Mesenchymal stem cell (in vitro differentiated cells and primary cell): ENCODE data around the gene MARCHF3.

ENCODE experiments used
- DNase-seq: peaks from one replicate; pipeline ENCODE4 v3.0.0-alpha.2; 2013
- H2AFZ ChIP-seq: one replicate; pipeline ENCODE4 v1.6.1; 2013; ENCODE audit warnings: low read depth, mild to moderate bottlenecking, control low read depth, inconsistent platforms, low read length, moderate library complexity
- H2AK5ac ChIP-seq: 2 replicates; pipeline ENCODE4 v1.6.1; 2013; ENCODE audit warnings: low read length, moderate library complexity, mild to moderate bottlenecking, inconsistent platforms; ENCODE audit not compliant: severe bottlenecking
- H2BK120ac ChIP-seq: one replicate; pipeline ENCODE4 v1.6.1; 2013; ENCODE audit warnings: low read depth, mild to moderate bottlenecking, inconsistent platforms, low read length, moderate library complexity
- H2BK12ac ChIP-seq, 2 experiments: one replicate each; pipeline ENCODE4 v1.6.1; 2013; ENCODE audit warnings: inconsistent platforms in 2 of 2, low read length in 2 of 2, mild to moderate bottlenecking in 2 of 2, moderate library complexity in 2 of 2, control low read depth in 1 of 2
- H2BK15ac ChIP-seq: one replicate; pipeline ENCODE4 v1.6.1; 2013; ENCODE audit warnings: mild to moderate bottlenecking, low read depth, inconsistent platforms; ENCODE audit not compliant: poor library complexity, severe bottlenecking
- H2BK5ac ChIP-seq: 2 replicates; pipeline ENCODE4 v1.6.1; 2013; ENCODE audit warnings: low read depth, mild to moderate bottlenecking, low read length, control low read depth, inconsistent platforms; ENCODE audit not compliant: poor library complexity, severe bottlenecking
- H3K14ac ChIP-seq, 2 experiments: one replicate each; pipeline ENCODE4 v1.6.1; 2013; ENCODE audit warnings: inconsistent platforms in 2 of 2, low read length in 2 of 2, control low read depth in 1 of 2, mild to moderate bottlenecking in 1 of 2, moderate library complexity in 1 of 2
- H3K18ac ChIP-seq, 2 experiments: one replicate each; pipeline ENCODE4 v1.6.1; 2013; ENCODE audit warnings: inconsistent platforms in 2 of 2, low read length in 2 of 2, control low read depth in 1 of 2, low read depth in 1 of 2, mild to moderate bottlenecking in 1 of 2
- H3K23ac ChIP-seq, 2 experiments: one replicate each; pipeline ENCODE4 v1.6.1; 2013; ENCODE audit warnings: inconsistent platforms in 2 of 2, low read length in 2 of 2, mild to moderate bottlenecking in 2 of 2, moderate library complexity in 2 of 2, control low read depth in 1 of 2
- H3K27ac ChIP-seq: 2 replicates; pipeline ENCODE4 v1.5.1; 2013; ENCODE audit warnings: mild to moderate bottlenecking, moderate library complexity, low read length, control low read depth, inconsistent platforms; ENCODE audit not compliant: poor library complexity, severe bottlenecking
- H3K27me3 ChIP-seq, 2 experiments: 2 replicates each; pipeline versions ENCODE4 v1.6.1 to v1.7.0; 2013; ENCODE audit warnings: low read length in 2 of 2, mild to moderate bottlenecking in 2 of 2, moderate library complexity in 2 of 2, control low read depth in 1 of 2, inconsistent platforms in 1 of 2; ENCODE audit not compliant: control insufficient read depth in 1 of 2, insufficient read depth in 1 of 2
- H3K36me3 ChIP-seq, 2 experiments: 2 replicates each; pipeline versions ENCODE4 v1.6.1 to v1.7.0; 2013; ENCODE audit warnings: low read length in 2 of 2, control low read depth in 1 of 2, inconsistent platforms in 1 of 2, low read depth in 1 of 2, mild to moderate bottlenecking in 1 of 2; ENCODE audit not compliant: insufficient read depth in 2 of 2, control insufficient read depth in 1 of 2
- H3K4ac ChIP-seq, 2 experiments: one replicate each; pipeline ENCODE4 v1.6.1; 2013; ENCODE audit warnings: inconsistent platforms in 2 of 2, low read length in 2 of 2, mild to moderate bottlenecking in 2 of 2, moderate library complexity in 2 of 2, control low read depth in 1 of 2, low read depth in 1 of 2
- H3K4me1 ChIP-seq: 2 replicates; pipeline ENCODE4 v1.6.1; 2013; ENCODE audit warnings: low read depth, low read length, control low read depth; ENCODE audit not compliant: control insufficient read depth, insufficient read depth
- H3K4me2 ChIP-seq: 2 replicates; pipeline ENCODE4 v1.6.1; 2013; ENCODE audit warnings: low read length, mild to moderate bottlenecking, inconsistent platforms; ENCODE audit not compliant: poor library complexity, severe bottlenecking
- H3K4me3 ChIP-seq, 2 experiments: 2 replicates each; pipeline versions ENCODE4 v1.5.1 to v1.7.0; 2013; ENCODE audit warnings: low read length in 2 of 2, mild to moderate bottlenecking in 2 of 2, control low read depth in 1 of 2, low read depth in 1 of 2; ENCODE audit not compliant: insufficient read depth in 1 of 2
- H3K79me1 ChIP-seq: replicated peaks from 2 replicates; pipeline ENCODE4 v1.6.1; 2013; ENCODE audit warnings: mild to moderate bottlenecking, control low read depth, low read length, inconsistent platforms; ENCODE audit not compliant: poor library complexity, severe bottlenecking
- H3K9ac ChIP-seq: 2 replicates; pipeline ENCODE4 v1.7.0; 2013; ENCODE audit warnings: mild to moderate bottlenecking, low read length, moderate library complexity
- H3K9me3 ChIP-seq: 2 replicates; pipeline ENCODE4 v1.7.0; 2013; ENCODE audit warnings: mild to moderate bottlenecking, low read length; ENCODE audit not compliant: control insufficient read depth
- H4K8ac ChIP-seq: one replicate; pipeline ENCODE4 v1.6.1; 2013; ENCODE audit warnings: inconsistent platforms, mild to moderate bottlenecking, low read length, moderate library complexity
- H4K91ac ChIP-seq: one replicate; pipeline ENCODE4 v1.6.1; 2013; ENCODE audit warnings: mild to moderate bottlenecking, low read length, inconsistent platforms
- whole genome bisulfite sequencing: methylation state at CpG from one replicate; pipeline ENCODE4 v1.1.7; 2013; ENCODE audit warnings: mixed read lengths; 5-methylcytosine and 5-hydroxymethylcytosine counted together

MARCHF3 gene

GRCh38 chr5:126881821-126882600 lies 148.3 kb downstream of the MARCHF3 start:
- no peak overlapping the region for H4K91ac ChIP-seq
- H3K27ac ChIP-seq, result no peak overlapping the region
- 78% methylated on average over 3 of the region's 5 CpGs for WGBS

GRCh38 chr5:126878634-126879033 lies 151.7 kb downstream of the MARCHF3 start:
- Histone ChIP-seq H2BK12ac (no peak overlapping the region), H3K9ac (no peak overlapping the region), H3K27ac (no peak overlapping the region), H4K8ac (no peak overlapping the region), H3K9me3 (no peaks in the 10 kb centered on the region), H4K91ac (no peak overlapping the region), H2AFZ (no peak overlapping the region), H3K4ac (no peak overlapping the region), H2BK5ac (no peak overlapping the region), H3K23ac (no peak overlapping the region), H3K27me3 (peaks cover 0 to 4% of the 10 kb centered on the region in 2 experiments), H3K4me3 (no peak overlapping the region), H3K18ac (no peak overlapping the region), H3K4me2 (no peak overlapping the region), H3K79me1 (no peaks in the 10 kb centered on the region), H2BK120ac (no peak overlapping the region), H2BK15ac (no peak overlapping the region), H3K14ac (no peak overlapping the region), H2AK5ac (no peak overlapping the region), H3K4me1 (peaks cover 8% of the 10 kb centered on the region), H3K36me3 (no peaks in the 10 kb centered on the region)
- DNase-seq, result no peak
- 95% methylated on average over 4 of the region's 4 CpGs for WGBS

More at GRCh38 chr5:126881821-126882600, 148.3 kb downstream of the MARCHF3 start:
- no peak overlapping the region for H3K9ac ChIP-seq
- H3K36me3 ChIP-seq, result no peaks in the 10 kb centered on the region
- peaks cover 4% of the 10 kb centered on the region for H3K4me1 ChIP-seq
- no peak overlapping the region for H2AFZ ChIP-seq
- no peak overlapping the region for H2BK15ac ChIP-seq
- no peak overlapping the region for H2BK5ac ChIP-seq
- H3K79me1 ChIP-seq, result no peaks in the 10 kb centered on the region
- H3K18ac ChIP-seq, result no peak overlapping the region
- H3K9me3 ChIP-seq, result no peaks in the 10 kb centered on the region
- no peak overlapping the region for H2BK12ac ChIP-seq
- H3K4me2 ChIP-seq, result no peak overlapping the region
- no peak for DNase-seq
- no peak overlapping the region for H3K4me3 ChIP-seq
- no peak overlapping the region for H3K23ac ChIP-seq
- peaks cover 0 to 12% of the 10 kb centered on the region in 2 experiments for H3K27me3 ChIP-seq
- no peak overlapping the region for H4K8ac ChIP-seq
- no peak overlapping the region for H2BK120ac ChIP-seq
- H3K4ac ChIP-seq, result no peak overlapping the region
- H3K14ac ChIP-seq, result no peak overlapping the region
- H2AK5ac ChIP-seq, result no peak overlapping the region

DNA sequence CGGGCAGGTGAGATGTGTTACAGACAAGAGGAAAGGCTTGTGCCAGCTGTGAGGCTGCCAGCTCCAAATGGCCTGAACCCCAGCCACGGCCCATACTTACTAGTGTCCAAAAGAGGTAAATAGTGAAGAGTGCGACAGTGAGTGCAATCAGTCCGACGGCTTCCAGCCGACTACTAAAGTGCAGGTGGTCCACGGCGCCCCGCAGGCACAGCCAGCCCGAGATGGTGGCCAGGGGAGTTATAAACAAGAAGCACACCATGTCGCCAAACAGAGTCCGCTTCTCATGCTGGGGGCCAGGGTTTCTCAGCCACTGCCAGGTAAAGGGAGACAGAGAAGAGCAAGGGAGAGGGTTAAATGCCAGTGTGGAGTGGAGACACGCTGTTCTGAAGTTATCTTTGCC lies 152.3 kb downstream of the MARCHF3 start:
- Histone ChIP-seq H3K27me3 (peaks cover 0 to 4% of the 10 kb centered on the region in 2 experiments), H3K4me2 (no peak overlapping the region), H3K36me3 (no peaks in the 10 kb centered on the region), H3K9ac (no peak overlapping the region), H3K79me1 (no peaks in the 10 kb centered on the region), H2AFZ (no peak overlapping the region), H4K8ac (no peak overlapping the region), H3K4ac (no peak overlapping the region), H2BK15ac (no peak overlapping the region), H2BK5ac (no peak overlapping the region), H3K9me3 (no peaks in the 10 kb centered on the region), H3K18ac (no peak overlapping the region), H3K4me1 (peaks cover 8% of the 10 kb centered on the region), H3K14ac (no peak overlapping the region), H3K23ac (no peak overlapping the region), H2BK120ac (no peak overlapping the region), H3K27ac (no peak overlapping the region), H3K4me3 (no peak overlapping the region), H2BK12ac (no peak overlapping the region), H2AK5ac (no peak overlapping the region), H4K91ac (no peak overlapping the region)
- WGBS, result 97% methylated on average over 13 of the region's 13 CpGs
- no peak for DNase-seq

DNA sequence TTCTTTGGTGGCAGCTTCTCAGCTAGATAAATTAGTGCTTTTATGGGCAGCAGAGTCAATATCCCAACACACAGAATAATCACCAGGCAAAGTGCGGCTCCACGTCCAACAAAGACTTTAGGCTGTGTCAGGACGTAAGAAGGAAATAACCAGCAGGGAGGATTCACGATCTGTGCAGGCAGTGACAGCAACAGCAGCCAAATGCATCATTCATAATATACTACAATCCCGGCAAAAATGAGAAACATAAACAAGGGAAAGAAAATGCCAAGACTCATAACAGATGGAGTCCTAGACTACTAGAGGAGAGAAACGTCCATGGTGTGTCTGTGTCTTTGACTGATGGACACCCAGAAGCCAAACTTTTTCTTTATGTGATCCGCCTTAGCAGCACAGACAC lies 152.8 kb downstream of the MARCHF3 start:
- Histone ChIP-seq H4K8ac (no peak overlapping the region), H2BK12ac (no peak overlapping the region), H3K18ac (no peak overlapping the region), H3K36me3 (no peaks in the 10 kb centered on the region), H2BK5ac (no peak overlapping the region), H3K4me1 (peaks cover 8% of the 10 kb centered on the region), H2BK120ac (no peak overlapping the region), H3K4me2 (no peak overlapping the region), H3K79me1 (no peaks in the 10 kb centered on the region), H3K27me3 (peaks cover 0 to 4% of the 10 kb centered on the region in 2 experiments), H3K27ac (no peak overlapping the region), H2BK15ac (no peak overlapping the region), H3K9me3 (no peaks in the 10 kb centered on the region), H2AK5ac (no peak overlapping the region), H2AFZ (no peak overlapping the region), H3K14ac (no peak overlapping the region), H3K9ac (no peak overlapping the region), H3K4me3 (no peak overlapping the region), H3K4ac (no peak overlapping the region), H4K91ac (no peak overlapping the region), H3K23ac (no peak overlapping the region)
- 78% methylated on average over 6 of the region's 7 CpGs for WGBS
- no peak for DNase-seq
